Measurements from ENCODE around the gene ZBTB46.
A peak's percentile ranks its signal among the peaks of the same experiment; 100 is the strongest.

Gene ZBTB46

DNA sequence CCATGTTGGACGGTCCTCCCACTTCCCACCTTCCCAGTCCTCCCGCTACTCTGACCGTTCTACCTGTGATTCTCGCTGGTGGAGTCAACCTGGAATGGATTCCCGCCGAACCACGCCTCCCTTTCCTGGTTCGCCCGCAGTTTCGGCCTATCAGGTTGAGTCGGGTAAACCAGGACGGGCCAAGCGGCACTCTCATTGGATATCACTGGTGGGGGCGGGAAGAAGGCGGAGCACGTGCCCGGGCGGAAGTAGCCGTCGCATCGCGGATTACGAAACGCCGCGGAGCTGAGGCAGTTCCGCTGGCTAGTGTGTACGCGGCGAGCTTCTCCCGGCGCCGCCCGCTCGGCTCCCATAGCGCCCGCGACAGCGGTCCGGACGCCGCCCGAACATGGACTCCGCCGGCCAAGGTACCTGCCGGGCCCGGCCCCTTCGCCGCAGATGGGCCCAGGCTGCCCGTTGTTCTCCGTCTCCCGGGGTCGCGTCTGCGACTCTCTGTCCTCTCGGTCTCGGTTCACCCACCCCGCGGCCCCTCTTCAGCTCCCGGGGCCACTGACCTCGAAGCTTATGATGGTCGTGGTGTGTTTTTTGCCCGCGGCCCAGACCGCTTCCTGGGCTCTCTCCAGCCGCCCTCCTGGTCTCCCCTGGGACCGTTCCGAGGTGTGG lies 34.0 kb upstream of the ZBTB46 start, which contains the start of gene TPD52L2:
TSS of gene TPD52L2 (plus strand) at position 293 of the 663 bp plus-strand sequence. CDS start at position 389, 96 bp downstream.
- H3K4me3 ChIP-seq (ENCODE audit: low read depth in 1 of 2, low read length in 2 of 2), result peak within 1 kb of the TSS; percentile 85 to 97
- H3K9me3 ChIP-seq (ENCODE audit: insufficient read depth, low read length, severe bottlenecking), result no peaks in the 10 kb centered on the region
- H3K79me2 ChIP-seq (ENCODE audit: insufficient read depth, low read length), result peaks cover 60% of the 10 kb centered on the region
- peak within 1 kb of the TSS; percentile 99 for H3K4me2 ChIP-seq (ENCODE audit: insufficient read depth, low read length)
- no peak for TF ChIP-seq EZH2 (IDR thresholded peaks at IDR 0.05; ENCODE audit: borderline replicate concordance, low read depth, low read length, severe bottlenecking)
- TF ChIP-seq, protein P1, sequence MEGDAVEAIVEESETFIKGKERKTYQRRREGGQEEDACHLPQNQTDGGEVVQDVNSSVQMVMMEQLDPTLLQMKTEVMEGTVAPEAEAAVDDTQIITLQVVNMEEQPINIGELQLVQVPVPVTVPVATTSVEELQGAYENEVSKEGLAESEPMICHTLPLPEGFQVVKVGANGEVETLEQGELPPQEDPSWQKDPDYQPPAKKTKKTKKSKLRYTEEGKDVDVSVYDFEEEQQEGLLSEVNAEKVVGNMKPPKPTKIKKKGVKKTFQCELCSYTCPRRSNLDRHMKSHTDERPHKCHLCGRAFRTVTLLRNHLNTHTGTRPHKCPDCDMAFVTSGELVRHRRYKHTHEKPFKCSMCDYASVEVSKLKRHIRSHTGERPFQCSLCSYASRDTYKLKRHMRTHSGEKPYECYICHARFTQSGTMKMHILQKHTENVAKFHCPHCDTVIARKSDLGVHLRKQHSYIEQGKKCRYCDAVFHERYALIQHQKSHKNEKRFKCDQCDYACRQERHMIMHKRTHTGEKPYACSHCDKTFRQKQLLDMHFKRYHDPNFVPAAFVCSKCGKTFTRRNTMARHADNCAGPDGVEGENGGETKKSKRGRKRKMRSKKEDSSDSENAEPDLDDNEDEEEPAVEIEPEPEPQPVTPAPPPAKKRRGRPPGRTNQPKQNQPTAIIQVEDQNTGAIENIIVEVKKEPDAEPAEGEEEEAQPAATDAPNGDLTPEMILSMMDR (IDR thresholded peaks at IDR 0.05; ENCODE audit: borderline replicate concordance, extremely low read depth, low read length, poor library complexity, severe bottlenecking), result no peak
- no peaks in the 10 kb centered on the region for H3K27me3 ChIP-seq (ENCODE audit: insufficient read depth, low read length, poor library complexity)
- peak within 1 kb of the TSS; percentile 95 for H2AFZ ChIP-seq (ENCODE audit: low read depth, low read length)
- peak within 1 kb of the TSS; percentile 91 for H3K9ac ChIP-seq (ENCODE audit: low read depth, low read length)
- H3K36me3 ChIP-seq (ENCODE audit: insufficient read depth, low read length), result peaks cover 48% of the 10 kb centered on the region
- H3K27ac ChIP-seq (ENCODE audit: low read length), result peak within 1 kb of the TSS; percentile 72
- H3K4me1 ChIP-seq (ENCODE audit: insufficient read depth, low read length), result peaks cover 39% of the 10 kb centered on the region
- peaks cover 16% of the 10 kb centered on the region for H4K20me1 ChIP-seq (ENCODE audit: insufficient read depth, low read length)
- DNase-seq, result peak; percentile 100
- ATAC-seq (ENCODE audit: insufficient read depth, low read depth), result peak; percentile 90

DNA sequence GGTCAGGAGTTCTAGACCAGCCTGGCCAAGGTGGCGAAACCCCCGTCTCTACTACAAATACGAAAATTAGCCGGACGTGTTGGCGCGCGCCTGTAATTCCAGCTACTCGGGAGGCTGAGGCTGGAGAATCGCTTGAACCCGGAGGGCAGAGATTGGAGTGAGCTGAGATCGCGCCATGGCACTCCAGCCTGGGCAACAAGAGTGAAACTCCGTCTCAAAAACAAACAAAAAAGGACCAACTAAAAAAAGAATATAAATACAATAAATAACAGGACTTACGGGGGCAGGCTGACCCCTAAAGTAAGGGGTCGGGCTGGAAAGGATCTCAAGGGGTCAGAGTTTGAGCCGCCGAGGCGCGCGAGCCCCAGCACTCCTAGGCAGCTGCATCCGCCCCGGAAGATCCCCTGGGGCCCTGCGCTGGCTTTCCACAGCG lies 33.5 kb upstream of the ZBTB46 start:
- Histone ChIP-seq H2AFZ (ENCODE audit: low read depth, low read length) (peak overlapping the region; percentile 95), H3K79me2 (ENCODE audit: insufficient read depth, low read length) (peaks cover 60% of the 10 kb centered on the region)
- no peak for ATAC-seq (ENCODE audit: insufficient read depth, low read depth)

DNA sequence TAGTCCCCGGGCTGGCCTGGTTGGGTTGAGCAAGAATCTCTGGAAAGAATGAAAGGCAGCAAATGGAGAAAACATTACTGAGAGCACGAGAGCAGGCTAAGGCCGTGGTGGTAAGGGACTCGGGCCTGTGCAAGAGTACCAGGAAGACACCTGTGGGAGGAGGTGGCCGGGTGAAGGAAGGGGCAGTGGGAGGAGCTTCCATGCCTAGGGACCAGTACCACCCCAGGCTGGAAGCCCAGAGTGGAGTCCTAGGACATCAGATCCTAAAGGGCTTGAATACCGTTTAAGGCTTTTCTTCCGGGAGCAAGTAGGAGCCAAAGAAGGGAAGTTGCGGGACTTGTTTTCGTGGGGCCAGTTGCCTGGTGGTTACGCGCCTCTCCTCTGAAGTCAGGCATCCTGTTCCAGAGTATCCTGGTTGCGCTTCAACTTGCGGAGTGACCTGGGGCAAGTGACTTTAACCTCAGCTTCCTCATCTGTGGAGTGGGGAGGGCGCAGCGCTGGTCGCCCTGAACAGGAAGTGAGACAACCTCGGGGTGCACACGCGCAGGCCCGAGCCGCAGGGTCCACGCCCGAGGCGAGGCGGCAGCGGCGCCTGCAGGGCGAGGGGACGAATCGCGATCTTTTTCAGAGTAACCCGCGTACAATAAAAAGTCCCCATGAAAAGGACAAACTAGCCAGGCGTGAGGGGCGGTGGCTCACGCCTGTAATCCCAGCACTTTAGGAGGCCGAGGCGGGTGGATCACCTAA lies 32.9 kb upstream of the ZBTB46 start:
- peaks cover 14% of the 10 kb centered on the region for H4K20me1 ChIP-seq (ENCODE audit: insufficient read depth, low read length)
- peaks cover 44% of the 10 kb centered on the region for H3K4me1 ChIP-seq (ENCODE audit: insufficient read depth, low read length)
- peak; percentile 82 for DNase-seq
- TF ChIP-seq, protein P1 (IDR thresholded peaks at IDR 0.05; ENCODE audit: borderline replicate concordance, extremely low read depth, low read length, poor library complexity, severe bottlenecking), result peak; percentile 79
- no peak for TF ChIP-seq EZH2 (IDR thresholded peaks at IDR 0.05; ENCODE audit: borderline replicate concordance, low read depth, low read length, severe bottlenecking)
- peak overlapping the region; percentile 72 for H3K27ac ChIP-seq (ENCODE audit: low read length)
- peak overlapping the region; percentile 85 to 97 for H3K4me3 ChIP-seq (ENCODE audit: low read depth in 1 of 2, low read length in 2 of 2)
- ATAC-seq (ENCODE audit: insufficient read depth, low read depth), result peak; percentile 69
- H3K9me3 ChIP-seq (ENCODE audit: insufficient read depth, low read length, severe bottlenecking), result no peaks in the 10 kb centered on the region
- H3K4me2 ChIP-seq (ENCODE audit: insufficient read depth, low read length), result peak overlapping the region; percentile 99
- H3K36me3 ChIP-seq (ENCODE audit: insufficient read depth, low read length), result peaks cover 37% of the 10 kb centered on the region
- peak overlapping the region; percentile 95 for H2AFZ ChIP-seq (ENCODE audit: low read depth, low read length)
- H3K27me3 ChIP-seq (ENCODE audit: insufficient read depth, low read length, poor library complexity), result no peaks in the 10 kb centered on the region
- H3K79me2 ChIP-seq (ENCODE audit: insufficient read depth, low read length), result peaks cover 54% of the 10 kb centered on the region
- H3K9ac ChIP-seq (ENCODE audit: low read depth, low read length), result peak overlapping the region; percentile 91

More for the DNA sequence above, 33.5 kb upstream of the ZBTB46 start:
- Histone ChIP-seq H3K27ac (ENCODE audit: low read length) (peak overlapping the region; percentile 72), H3K4me3 (ENCODE audit: low read depth in 1 of 2, low read length in 2 of 2) (peak overlapping the region; percentile 85 to 97), H3K4me1 (ENCODE audit: insufficient read depth, low read length) (peaks cover 39% of the 10 kb centered on the region), H3K36me3 (ENCODE audit: insufficient read depth, low read length) (peaks cover 43% of the 10 kb centered on the region), H3K4me2 (ENCODE audit: insufficient read depth, low read length) (peak overlapping the region; percentile 99), H3K9ac (ENCODE audit: low read depth, low read length) (peak overlapping the region; percentile 91), H3K27me3 (ENCODE audit: insufficient read depth, low read length, poor library complexity) (no peaks in the 10 kb centered on the region), H3K9me3 (ENCODE audit: insufficient read depth, low read length, severe bottlenecking) (no peaks in the 10 kb centered on the region), H4K20me1 (ENCODE audit: insufficient read depth, low read length) (peaks cover 15% of the 10 kb centered on the region)
- TF ChIP-seq, protein P1 (IDR thresholded peaks at IDR 0.05; ENCODE audit: borderline replicate concordance, extremely low read depth, low read length, poor library complexity, severe bottlenecking), result no peak
- TF ChIP-seq EZH2 (IDR thresholded peaks at IDR 0.05; ENCODE audit: borderline replicate concordance, low read depth, low read length, severe bottlenecking), result no peak
- no peak for DNase-seq

Measured in DND-41 (cell line).